GM12891 (cell line): ENCODE results near the gene CACNA1G.

Source experiments
- PAX5 ChIP-seq: IDR thresholded peaks from 2 replicates; pipeline ENCODE4 v1.6.1; 2011; ENCODE audit warnings: low read length, moderate library complexity, mild to moderate bottlenecking; ENCODE audit not compliant: insufficient read depth, severe bottlenecking
- POLR2A ChIP-seq: IDR thresholded peaks from 2 replicates; pipeline ENCODE4 v1.6.1; 2011; ENCODE audit warnings: low read depth, low read length, control low read depth
- POLR2AphosphoS5 ChIP-seq: IDR thresholded peaks from 2 replicates; pipeline ENCODE4 v1.6.1; 2011; ENCODE audit warnings: low read depth, low read length, control low read depth
- POU2F2 ChIP-seq: IDR thresholded peaks from 2 replicates; pipeline ENCODE4 v1.6.1; 2011; ENCODE audit warnings: low read depth, mild to moderate bottlenecking, control low read depth, low read length, moderate library complexity
- SPI1 ChIP-seq: IDR thresholded peaks from 2 replicates; pipeline ENCODE4 v1.6.1; 2011; ENCODE audit warnings: low read depth, low read length, control low read depth
- TAF1 ChIP-seq: IDR thresholded peaks from 2 replicates; pipeline ENCODE4 v1.6.1; 2011; ENCODE audit warnings: low read depth, low read length, control low read depth

DNA sequence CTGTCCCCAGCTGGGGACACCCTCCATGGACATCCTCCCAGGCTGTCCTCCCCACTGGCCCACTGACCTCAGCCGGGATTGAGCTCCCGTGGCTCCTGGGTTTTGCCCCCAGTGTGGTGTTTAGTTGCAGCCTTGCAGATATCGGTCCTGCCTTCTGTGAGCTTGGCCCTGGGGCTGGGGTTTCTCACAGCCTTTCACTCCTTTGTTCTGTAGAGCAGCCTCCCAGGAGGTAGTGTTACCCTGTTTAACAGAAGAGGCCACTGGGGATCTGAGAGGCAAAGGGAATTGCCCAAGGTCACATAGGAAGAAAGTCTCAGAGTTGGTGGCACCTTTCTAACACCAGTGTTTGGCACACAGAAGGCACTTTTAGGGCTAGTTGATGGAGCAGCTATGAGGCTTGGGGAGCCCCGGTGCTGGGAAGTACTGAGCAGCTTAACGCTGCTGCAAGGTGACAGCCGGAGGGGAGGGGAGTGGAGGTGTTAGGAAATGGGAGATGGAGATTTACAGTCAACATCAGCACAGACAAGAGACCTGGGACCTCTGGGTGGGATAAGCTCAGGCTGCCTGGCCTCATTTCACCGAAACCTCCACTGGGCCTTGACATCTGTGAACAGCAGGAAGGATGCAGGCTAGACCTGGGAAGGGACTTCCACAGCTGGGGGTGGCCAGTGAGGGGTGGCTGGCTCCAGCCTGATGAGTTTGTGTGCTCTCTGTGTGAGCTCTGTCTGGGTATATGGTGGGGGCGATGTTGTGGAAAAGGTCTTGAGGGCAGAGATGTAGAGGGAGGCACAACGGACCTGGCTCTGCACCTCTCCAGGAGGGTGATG, 26.1 kb downstream of the CACNA1G start:
- TF ChIP-seq POLR2A = no peak
- TF ChIP-seq POLR2AphosphoS5 = no peak
- no peak for TF ChIP-seq PAX5
- TF ChIP-seq TAF1 = no peak
- TF ChIP-seq POU2F2 = no peak
- no peak for TF ChIP-seq SPI1
